Endodermal cell (in vitro differentiated cells): ENCODE measurements around the gene NRL. TPM values are rescaled to one million over a fixed set of nuclear protein-coding genes. Genes with fewer than 3 reads are reported as not detected.
A peak's percentile ranks its signal among the peaks of the same experiment; 100 is the strongest.

Experiments
- DNase-seq: peaks from one replicate; pipeline ENCODE4 v3.0.0-alpha.2; 2017
- H3K27ac ChIP-seq: 2 replicates; pipeline ENCODE4 v1.5.1; 2013; ENCODE audit warnings: mild to moderate bottlenecking, low read depth, low read length, moderate library complexity
- H3K27me3 ChIP-seq: 2 replicates; pipeline ENCODE4 v1.6.1; 2013; ENCODE audit warnings: mild to moderate bottlenecking, low read length, moderate library complexity; ENCODE audit not compliant: insufficient read depth, control insufficient read depth, poor library complexity, severe bottlenecking
- H3K36me3 ChIP-seq: 2 replicates; pipeline ENCODE4 v1.7.0; 2013; ENCODE audit warnings: mild to moderate bottlenecking, low read length, moderate library complexity; ENCODE audit not compliant: control insufficient read depth, insufficient read depth
- H3K4me1 ChIP-seq: one replicate; pipeline ENCODE4 v1.7.0; 2013; ENCODE audit warnings: low read length; ENCODE audit not compliant: control insufficient read depth, insufficient read depth
- H3K4me3 ChIP-seq: 2 replicates; pipeline ENCODE4 v1.5.1; 2013; ENCODE audit warnings: mild to moderate bottlenecking, low read length, moderate library complexity
- H3K9ac ChIP-seq: 2 replicates; pipeline ENCODE4 v1.6.1; 2013; ENCODE audit warnings: mild to moderate bottlenecking, low read length, moderate library complexity; ENCODE audit not compliant: poor library complexity, severe bottlenecking; ENCODE audit errors: extremely low read depth
- H3K9me3 ChIP-seq: 2 replicates; pipeline ENCODE4 v1.6.1; 2013; ENCODE audit warnings: mild to moderate bottlenecking, low read length, moderate library complexity; ENCODE audit not compliant: control insufficient read depth
- H3K27ac Mint-ChIP-seq: 2 replicates; pipeline ENCODE4 v1.8.0; 2020; ENCODE audit warnings: mixed read lengths
- H3K27me3 Mint-ChIP-seq: 2 replicates; pipeline ENCODE4 v1.8.0; 2021; ENCODE audit warnings: mild to moderate bottlenecking, mixed read lengths; ENCODE audit not compliant: insufficient read depth
- H3K36me3 Mint-ChIP-seq: 2 replicates; pipeline ENCODE4 v1.8.0; 2020; ENCODE audit warnings: low read depth, mixed read lengths
- H3K4me1 Mint-ChIP-seq: 2 replicates; pipeline ENCODE4 v1.8.0; 2020; ENCODE audit warnings: mixed read lengths
- H3K4me3 Mint-ChIP-seq: 2 replicates; pipeline ENCODE4 v1.8.0; 2020; ENCODE audit warnings: mild to moderate bottlenecking, moderate library complexity, mixed read lengths
- H3K9me3 Mint-ChIP-seq: 2 replicates; pipeline ENCODE4 v1.8.0; 2020; ENCODE audit warnings: mild to moderate bottlenecking, mixed read lengths
- CTCF ChIP-seq: fragments of 200-600 bp; sonication (generic); conservative IDR thresholded peaks from 2 replicates; pipeline ENCODE4 v1.5.0; 2021; ENCODE audit warnings: antibody characterized with exemption, mild to moderate bottlenecking
- WGBS, 2 experiments: methylation state at CpG; one replicate each; pipeline versions ENCODE4 v1.1.5 to v1.1.7; 2013; ENCODE audit warnings: missing lambda C conversion rate in 2 of 2, mixed read lengths in 1 of 2; ENCODE audit not compliant: insufficient coverage in 1 of 2, insufficient read length in 1 of 2; 5-methylcytosine and 5-hydroxymethylcytosine counted together
- total RNA-seq, 2 donors: library from RNA; stranded (reverse); fragmentation: NEBNext Ultra II Directional in 1 of 2; extraction: Animal tissue kit (Norgen Biotek cat#: 25700) in 1 of 2; gene quantifications; 2 replicates in 1 of 2; 3 replicates in 1 of 2; pipeline ENCODE4 v1.2.1, GENCODE V29; 2021

NRL gene
- total RNA-seq, 2 donors from 2014 or later, result 1.9 TPM

- peak within 1 kb of the TSS; percentile 28 for H3K9ac ChIP-seq
- H3K27me3 Mint-ChIP-seq, result no peaks in the 10 kb centered on the region
- peaks cover 56% of the 10 kb centered on the region for H3K36me3 Mint-ChIP-seq
- H3K36me3 ChIP-seq, result peaks cover 50% of the 10 kb centered on the region
- peak within 1 kb of the TSS; percentile 52 for H3K4me3 Mint-ChIP-seq
- H3K27ac ChIP-seq, result no peak within 1 kb of the TSS
- peak within 1 kb of the TSS; percentile 72 for H3K4me3 ChIP-seq
- H3K27me3 ChIP-seq, result no peaks in the 10 kb centered on the region
- no peaks in the 10 kb centered on the region for H3K9me3 ChIP-seq
- DNase-seq, result peak; percentile 99
- 4 to 13% methylated on average over 7 to 11 of the region's 12 CpGs for WGBS, 2 experiments
- no peaks in the 10 kb centered on the region for H3K9me3 Mint-ChIP-seq
- H3K27ac Mint-ChIP-seq, result peak within 1 kb of the TSS; percentile 89
- peaks cover 6% of the 10 kb centered on the region for H3K4me1 ChIP-seq
- H3K4me1 Mint-ChIP-seq, result peaks cover 10% of the 10 kb centered on the region
- TF ChIP-seq CTCF, result peak; percentile 96
These were observed 46.4 kb upstream of the NRL start, which contains the start of gene IRF9 for GRCh38 chr14:24160850-24161804. Gene IRF9, plus strand, starts transcription at chr14:24161265. Its CDS starts 880 bp downstream, at chr14:24162145.

- no peak for TF ChIP-seq CTCF
- WGBS, 2 experiments, result 98% methylated on average over 4 of the region's 4 CpGs; no CpG with 5 or more reads in 1 of the 2 experiments
- Histone ChIP-seq H3K4me1 (peaks cover 6% of the 10 kb centered on the region), H3K36me3 (peaks cover 55% of the 10 kb centered on the region), H3K27ac (no peak overlapping the region), H3K9me3 (no peaks in the 10 kb centered on the region), H3K4me3 (no peak overlapping the region), H3K9ac (no peak overlapping the region), H3K27me3 (no peaks in the 10 kb centered on the region)
- Mint-ChIP-seq H3K4me3 (no peak overlapping the region), H3K4me1 (peaks cover 10% of the 10 kb centered on the region), H3K36me3 (peaks cover 59% of the 10 kb centered on the region), H3K27ac (no peak overlapping the region), H3K27me3 (no peaks in the 10 kb centered on the region), H3K9me3 (no peaks in the 10 kb centered on the region)
- DNase-seq, result no peak
These were observed 45.7 kb upstream of the NRL start for GRCh38 chr14:24160499-24160849.

GRCh38 chr14:24159777-24160498, 45.2 kb upstream of the NRL start:
- H3K27me3 ChIP-seq, result no peaks in the 10 kb centered on the region
- WGBS, 2 experiments, result 95 to 100% methylated on average over 3 to 11 of the region's 11 CpGs
- no peaks in the 10 kb centered on the region for H3K27me3 Mint-ChIP-seq
- no peak for TF ChIP-seq CTCF
- no peaks in the 10 kb centered on the region for H3K9me3 Mint-ChIP-seq
- DNase-seq, result no peak
- peaks cover 10% of the 10 kb centered on the region for H3K4me1 Mint-ChIP-seq
- H3K27ac ChIP-seq, result no peak overlapping the region
- H3K36me3 ChIP-seq, result peaks cover 61% of the 10 kb centered on the region
- H3K36me3 Mint-ChIP-seq, result peaks cover 63% of the 10 kb centered on the region
- no peak overlapping the region for H3K4me3 Mint-ChIP-seq
- H3K9me3 ChIP-seq, result no peaks in the 10 kb centered on the region
- no peak overlapping the region for H3K4me3 ChIP-seq
- H3K27ac Mint-ChIP-seq, result no peak overlapping the region
- H3K4me1 ChIP-seq, result peaks cover 6% of the 10 kb centered on the region
- H3K9ac ChIP-seq, result no peak overlapping the region
